Measurements from ENCODE around the gene GSK3B. TPM values are rescaled to one million over a fixed set of nuclear protein-coding genes. Genes with fewer than 3 reads are reported as not detected.

Gene GSK3B
- 10 to 100 TPM; 38.3 to 39.5 TPM for total RNA-seq

GRCh38 chr3:120093911-120094775, at the start of gene GSK3B:
TSS of gene GSK3B (minus strand) at chr3:120094447. CDS start at chr3:120093434, 1,013 bp downstream.
- Mint-ChIP-seq H3K9me3 (no peaks in the 10 kb centered on the region), H3K4me3 (no peak within 1 kb of the TSS), H3K27ac (no peak within 1 kb of the TSS), H3K27me3 (no peaks in the 10 kb centered on the region), H3K36me3 (ENCODE audit: low read depth) (peaks cover 15% of the 10 kb centered on the region), H3K4me1 (peaks cover 25% of the 10 kb centered on the region)
- DNase-seq = peak; percentile 78
- POLR2A ChIA-PET = interaction anchor here (0.5 to 1.0 kb wide), 2 partner anchors 53 to 175 kb away, joined by 4 to 11 read pairs; no protein-coding TSS in a partner anchor
- CTCF ChIA-PET = interaction anchor here (1.0 to 1.9 kb wide), 2 partner anchors 286 to 323 kb away, joined by 3 to 6 read pairs; no protein-coding TSS in a partner anchor

GRCh38 chr3:120143676-120144075, 49.4 kb upstream of the GSK3B start:
- no peak for DNase-seq
- CTCF ChIA-PET = interaction anchor here (0.7 to 1.3 kb wide), 2 partner anchors 15 to 18 kb away, joined by 3 read pairs; no protein-coding TSS in a partner anchor

GRCh38 chr3:120142236-120142635, 48.0 kb upstream of the GSK3B start:
- H3K4me3 Mint-ChIP-seq = no peak overlapping the region
- H3K4me1 Mint-ChIP-seq = peaks cover 14% of the 10 kb centered on the region
- no peaks in the 10 kb centered on the region for H3K36me3 Mint-ChIP-seq (ENCODE audit: low read depth)
- H3K27ac Mint-ChIP-seq = no peak overlapping the region
- no peaks in the 10 kb centered on the region for H3K27me3 Mint-ChIP-seq
- peaks cover 3% of the 10 kb centered on the region for H3K9me3 Mint-ChIP-seq
- DNase-seq = no peak
- CTCF ChIA-PET = interaction anchor here (1.8 kb wide), 1 partner anchor 7 kb away, joined by 4 read pairs; no protein-coding TSS in a partner anchor
- POLR2A ChIA-PET = no interaction called here

More at GRCh38 chr3:120143676-120144075, 49.4 kb upstream of the GSK3B start:
- no peak overlapping the region for H3K27ac Mint-ChIP-seq
- H3K4me3 Mint-ChIP-seq = no peak overlapping the region
- no peaks in the 10 kb centered on the region for H3K27me3 Mint-ChIP-seq
- H3K9me3 Mint-ChIP-seq = peaks cover 3% of the 10 kb centered on the region
- POLR2A ChIA-PET = no interaction called here
- H3K4me1 Mint-ChIP-seq = peaks cover 25% of the 10 kb centered on the region
- no peaks in the 10 kb centered on the region for H3K36me3 Mint-ChIP-seq (ENCODE audit: low read depth)

- POLR2A ChIA-PET = no interaction called here
- CTCF ChIA-PET = interaction anchor here (1.4 to 1.8 kb wide), 2 partner anchors 9 to 14 kb away, joined by 3 to 4 read pairs; no protein-coding TSS in a partner anchor
- H3K27me3 Mint-ChIP-seq = no peaks in the 10 kb centered on the region
- H3K27ac Mint-ChIP-seq = no peak overlapping the region
- no peak for DNase-seq
- no peak overlapping the region for H3K4me3 Mint-ChIP-seq
- H3K36me3 Mint-ChIP-seq (ENCODE audit: low read depth) = no peaks in the 10 kb centered on the region
- peaks cover 3% of the 10 kb centered on the region for H3K9me3 Mint-ChIP-seq
- peaks cover under 1% of the 10 kb centered on the region for H3K4me1 Mint-ChIP-seq
Measured at GRCh38 chr3:120140098-120140742, 46.0 kb upstream of the GSK3B start.

- ChIA-PET CTCF (interaction anchor here (0.7 to 1.4 kb wide), 2 partner anchors 13 to 25 kb away, joined by 3 read pairs; no protein-coding TSS in a partner anchor), POLR2A (no interaction called here)
- Mint-ChIP-seq H3K27me3 (no peaks in the 10 kb centered on the region), H3K9me3 (peaks cover 3% of the 10 kb centered on the region), H3K27ac (no peak overlapping the region), H3K4me3 (no peak overlapping the region), H3K36me3 (ENCODE audit: low read depth) (no peaks in the 10 kb centered on the region), H3K4me1 (no peaks in the 10 kb centered on the region)
- DNase-seq = no peak
Measured at GRCh38 chr3:120139140-120139539, 44.9 kb upstream of the GSK3B start.

- no peak for DNase-seq
- Mint-ChIP-seq H3K27me3 (no peaks in the 10 kb centered on the region), H3K9me3 (peaks cover 3% of the 10 kb centered on the region), H3K4me3 (no peak overlapping the region), H3K27ac (no peak overlapping the region), H3K4me1 (no peaks in the 10 kb centered on the region), H3K36me3 (ENCODE audit: low read depth) (no peaks in the 10 kb centered on the region)
- CTCF ChIA-PET = interaction anchor here (0.7 to 1.6 kb wide), 2 partner anchors 9 to 25 kb away, joined by 3 read pairs; no protein-coding TSS in a partner anchor
- POLR2A ChIA-PET = no interaction called here
Measured at GRCh38 chr3:120137548-120137947, 43.3 kb upstream of the GSK3B start.

GRCh38 chr3:120130656-120131055, 36.4 kb upstream of the GSK3B start:
- Mint-ChIP-seq H3K4me1 (no peaks in the 10 kb centered on the region), H3K9me3 (no peaks in the 10 kb centered on the region), H3K4me3 (no peak overlapping the region), H3K27ac (no peak overlapping the region), H3K36me3 (ENCODE audit: low read depth) (no peaks in the 10 kb centered on the region), H3K27me3 (no peaks in the 10 kb centered on the region)
- CTCF ChIA-PET = no interaction called here
- no peak for DNase-seq
- POLR2A ChIA-PET = no interaction called here

GRCh38 chr3:120129718-120130513, 35.7 kb upstream of the GSK3B start:
- H3K36me3 Mint-ChIP-seq (ENCODE audit: low read depth) = no peaks in the 10 kb centered on the region
- POLR2A ChIA-PET = no interaction called here
- CTCF ChIA-PET = no interaction called here
- no peak overlapping the region for H3K4me3 Mint-ChIP-seq
- H3K4me1 Mint-ChIP-seq = no peaks in the 10 kb centered on the region
- no peak overlapping the region for H3K27ac Mint-ChIP-seq
- no peak for DNase-seq
- H3K27me3 Mint-ChIP-seq = no peaks in the 10 kb centered on the region
- H3K9me3 Mint-ChIP-seq = no peaks in the 10 kb centered on the region

GRCh38 chr3:120129051-120129450, 34.8 kb upstream of the GSK3B start:
- Mint-ChIP-seq H3K4me1 (no peaks in the 10 kb centered on the region), H3K9me3 (no peaks in the 10 kb centered on the region), H3K27ac (no peak overlapping the region), H3K27me3 (no peaks in the 10 kb centered on the region), H3K4me3 (no peak overlapping the region), H3K36me3 (ENCODE audit: low read depth) (no peaks in the 10 kb centered on the region)
- ChIA-PET POLR2A (no interaction called here), CTCF (interaction anchor here (0.6 kb wide), 1 partner anchor 15 kb away, joined by 3 read pairs; no protein-coding TSS in a partner anchor)
- DNase-seq = no peak

- H3K4me1 Mint-ChIP-seq = no peaks in the 10 kb centered on the region
Measured at GRCh38 chr3:120125992-120126391, 31.7 kb upstream of the GSK3B start.

GRCh38 chr3:120119846-120120510, 25.7 kb upstream of the GSK3B start:
- CTCF ChIA-PET = no interaction called here
- POLR2A ChIA-PET = no interaction called here
- H3K4me3 Mint-ChIP-seq = no peak overlapping the region
- DNase-seq = no peak
- no peaks in the 10 kb centered on the region for H3K4me1 Mint-ChIP-seq
- peaks cover 4% of the 10 kb centered on the region for H3K36me3 Mint-ChIP-seq (ENCODE audit: low read depth)
- H3K9me3 Mint-ChIP-seq = peaks cover 11% of the 10 kb centered on the region
- peaks cover 6% of the 10 kb centered on the region for H3K27me3 Mint-ChIP-seq
- no peak overlapping the region for H3K27ac Mint-ChIP-seq

More at GRCh38 chr3:120125992-120126391, 31.7 kb upstream of the GSK3B start:
- DNase-seq = no peak
- peaks cover 3% of the 10 kb centered on the region for H3K9me3 Mint-ChIP-seq
- H3K4me3 Mint-ChIP-seq = no peak overlapping the region
- H3K36me3 Mint-ChIP-seq (ENCODE audit: low read depth) = no peaks in the 10 kb centered on the region
- POLR2A ChIA-PET = no interaction called here
- CTCF ChIA-PET = interaction anchor here (0.6 to 1.3 kb wide), 2 partner anchors 13 to 18 kb away, joined by 3 read pairs; no protein-coding TSS in a partner anchor
- peaks cover 4% of the 10 kb centered on the region for H3K27me3 Mint-ChIP-seq
- H3K27ac Mint-ChIP-seq = no peak overlapping the region

- Mint-ChIP-seq H3K36me3 (ENCODE audit: low read depth) (peaks cover 4% of the 10 kb centered on the region), H3K9me3 (peaks cover 6% of the 10 kb centered on the region), H3K27ac (no peak overlapping the region), H3K4me3 (no peak overlapping the region), H3K27me3 (peaks cover 3% of the 10 kb centered on the region), H3K4me1 (no peaks in the 10 kb centered on the region)
- ChIA-PET POLR2A (no interaction called here), CTCF (no interaction called here)
- no peak for DNase-seq
Measured at GRCh38 chr3:120114981-120115380, 20.7 kb upstream of the GSK3B start.
